Right hindlimb (tissue), 1 donor: ENCODE measurements around the gene PSMD9.

Experiments used
- DNase-seq: peaks from one replicate; pipeline ENCODE4 v3.0.0-alpha.2; 2018

Gene PSMD9

GRCh38 chr12:121957861-121958515, 69.4 kb downstream of the PSMD9 start:
- no peak for DNase-seq

DNA sequence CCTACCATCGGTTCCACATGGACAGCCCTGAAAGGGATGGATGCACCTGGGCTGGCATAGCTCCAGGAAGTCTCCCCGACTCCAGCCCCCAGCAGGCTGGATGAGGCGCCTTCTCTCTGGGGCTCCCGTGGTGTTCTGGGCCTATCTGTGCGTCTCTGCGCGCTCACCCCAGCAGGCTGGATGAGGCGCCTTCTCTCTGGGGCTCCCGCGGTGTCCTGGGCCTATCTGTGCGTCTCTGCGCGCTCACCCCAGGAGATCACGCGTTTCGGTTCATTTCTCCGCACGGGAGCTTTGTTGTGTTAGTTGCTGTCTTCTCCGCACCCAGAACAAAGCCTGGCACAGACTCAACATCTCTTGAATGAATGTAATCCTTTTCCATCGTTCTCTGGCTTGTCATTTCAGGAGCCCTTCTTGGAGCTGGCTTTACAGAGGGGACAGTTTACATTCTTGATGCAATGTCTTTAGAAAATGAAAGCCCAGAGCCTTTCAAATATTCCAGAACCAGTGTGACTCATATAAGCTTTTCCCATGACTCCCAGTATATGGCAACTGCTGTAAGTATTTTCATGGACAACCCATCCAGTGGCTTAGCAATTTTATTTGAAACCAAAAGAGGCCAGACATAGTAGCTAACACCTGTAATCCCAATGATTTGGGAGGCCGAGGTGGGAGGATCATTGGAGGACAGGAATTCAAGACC, 70.1 kb downstream of the PSMD9 start:
- DNase-seq, result no peak

DNA sequence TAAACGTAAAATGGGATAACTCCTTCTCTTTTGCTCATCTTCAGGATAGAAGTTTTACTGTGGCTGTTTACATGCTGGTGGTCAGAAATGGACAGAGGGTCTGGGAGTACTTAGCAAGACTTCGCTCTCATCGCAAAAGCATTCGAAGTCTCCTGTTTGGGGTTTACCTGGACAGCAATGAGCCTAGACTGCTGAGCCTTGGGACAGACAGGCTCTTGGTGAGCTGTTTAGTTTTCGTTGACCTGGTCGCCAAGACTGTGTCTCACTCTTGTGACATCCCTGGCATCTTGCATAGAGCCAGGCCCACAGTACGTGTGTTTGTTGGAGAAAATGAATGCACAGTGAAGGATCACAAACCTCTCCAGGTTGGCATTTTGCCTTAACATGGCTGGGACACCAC, 72.0 kb downstream of the PSMD9 start:
- DNase-seq, result no peak

GRCh38 chr12:121961195-121961879, 72.7 kb downstream of the PSMD9 start:
- no peak for DNase-seq

- no peak for DNase-seq
Observed at GRCh38 chr12:121963341-121964018, 74.9 kb downstream of the PSMD9 start.

GRCh38 chr12:121964813-121965643, 76.4 kb downstream of the PSMD9 start:
- DNase-seq, result no peak

DNA sequence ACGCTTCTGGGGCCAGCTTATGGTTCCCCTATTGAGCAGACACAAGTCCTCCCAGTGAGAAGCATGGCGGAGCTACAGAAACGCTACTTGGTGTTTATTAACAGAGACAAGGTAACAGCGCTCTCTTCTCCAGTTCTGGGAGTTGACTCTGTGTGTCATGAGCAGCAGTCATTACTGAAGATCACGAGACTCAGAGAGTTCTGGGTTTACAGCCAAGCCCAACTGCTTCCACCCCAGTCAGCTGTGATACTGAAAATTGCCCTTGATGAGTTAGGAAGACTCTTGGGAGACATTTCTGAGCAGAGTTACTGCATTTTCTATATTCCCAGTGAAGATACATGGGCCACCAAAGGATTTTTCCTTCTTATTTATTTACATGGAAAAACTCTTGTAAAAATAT, 78.4 kb downstream of the PSMD9 start:
- no peak for DNase-seq
